HepG2 (cell line): Measurements from ENCODE around the gene TCF23. TPM values are rescaled to one million over a fixed set of nuclear protein-coding genes. Genes with fewer than 3 reads are reported as not detected.

ENCODE experiments used
- AFF4 ChIP-seq: sonication (generic); formaldehyde crosslinking; IDR thresholded peaks from 2 replicates; pipeline ENCODE4 v1.4.0; 2020; ENCODE audit warnings: missing genetic modification reagents
- KMT2A ChIP-seq: sonication (generic); formaldehyde crosslinking; IDR thresholded peaks from 2 replicates; pipeline ENCODE4 v1.4.0; 2020; ENCODE audit warnings: missing genetic modification reagents
- MAX ChIP-seq: IDR thresholded peaks from 2 replicates; pipeline ENCODE4 v1.6.1; 2012; ENCODE audit warnings: inconsistent platforms
- MTERF4 ChIP-seq: sonication (generic); formaldehyde crosslinking; IDR thresholded peaks from 2 replicates; pipeline ENCODE4 v1.8.0; 2023; ENCODE audit warnings: mild to moderate bottlenecking, missing genetic modification reagents
- PHF20 ChIP-seq: sonication (generic); formaldehyde crosslinking; IDR thresholded peaks from 2 replicates; pipeline ENCODE4 v1.5.0; 2020; ENCODE audit warnings: mild to moderate bottlenecking, missing genetic modification reagents
- REST ChIP-seq, 2 experiments: IDR thresholded peaks; 2 replicates each; pipeline ENCODE4 v1.6.1; 2011 to 2012; ENCODE audit warnings: low read length in 2 of 2, borderline replicate concordance in 1 of 2, low read depth in 1 of 2, mild to moderate bottlenecking in 1 of 2, moderate library complexity in 1 of 2
- ZBTB25 ChIP-seq: IDR thresholded peaks from 2 replicates; pipeline ENCODE4 v1.6.1; 2018; ENCODE audit warnings: missing genetic modification reagents
- ZBTB8A ChIP-seq: sonication (generic); formaldehyde crosslinking; IDR thresholded peaks from 2 replicates; pipeline ENCODE4 v1.4.0; 2020; ENCODE audit warnings: mild to moderate bottlenecking, low read depth, missing genetic modification reagents, borderline replicate concordance
- polyA plus RNA-seq, 8 experiments: library from polyadenylated mRNA; depleted of rRNA in 3 of 8; stranded (reverse) in 7 of 8; unstranded in 1 of 8; fragments of >200 nt; fragmentation: Illumina TruSeq in 4 of 8; extraction: Trizol in 4 of 8; gene quantifications; 2 replicates each; pipeline versions ENCODE4 v1.2.1 to v1.2.3, GENCODE V29; 2011 to 2016; ENCODE audit warnings: low read depth in 4 of 8, missing spikeins in 1 of 8, mixed read lengths in 1 of 8; ENCODE audit not compliant: insufficient read depth in 1 of 8
- total RNA-seq, 5 experiments: library from RNA; depleted of rRNA; stranded (reverse); fragments of >200 nt; fragmentation: Illumina TruSeq; extraction: Trizol; gene quantifications; 2 replicates each; pipeline ENCODE4 v1.2.3, GENCODE V29; 2016; ENCODE audit warnings: low read depth in 1 of 5
- TF ChIP-seq, protein P1 (sequence below): sonication (generic); formaldehyde crosslinking; IDR thresholded peaks from 2 replicates; pipeline ENCODE4 v1.5.0; 2020; ENCODE audit warnings: mild to moderate bottlenecking, missing genetic modification reagents, moderate library complexity
- TF ChIP-seq, protein P2 (sequence below): sonication (generic); formaldehyde crosslinking; IDR thresholded peaks from 2 replicates; pipeline ENCODE4 v1.4.0; 2020; ENCODE audit warnings: mild to moderate bottlenecking, missing genetic modification reagents
- TF ChIP-seq, protein P3 (sequence below): sonication (generic); formaldehyde crosslinking; IDR thresholded peaks from 2 replicates; pipeline ENCODE4 v1.5.0; 2020; ENCODE audit warnings: mild to moderate bottlenecking, missing genetic modification reagents

The TCF23 gene
- total and polyA plus RNA-seq, 2 of the 13 experiments (the other 11 are each of a cell fraction or from before 2014, with no cell fraction given), result 0.02 to 1.4 TPM

GRCh38 chr2:27171351-27171848 is 22.6 kb downstream of the TCF23 start (continued):
- TF ChIP-seq, protein P1, sequence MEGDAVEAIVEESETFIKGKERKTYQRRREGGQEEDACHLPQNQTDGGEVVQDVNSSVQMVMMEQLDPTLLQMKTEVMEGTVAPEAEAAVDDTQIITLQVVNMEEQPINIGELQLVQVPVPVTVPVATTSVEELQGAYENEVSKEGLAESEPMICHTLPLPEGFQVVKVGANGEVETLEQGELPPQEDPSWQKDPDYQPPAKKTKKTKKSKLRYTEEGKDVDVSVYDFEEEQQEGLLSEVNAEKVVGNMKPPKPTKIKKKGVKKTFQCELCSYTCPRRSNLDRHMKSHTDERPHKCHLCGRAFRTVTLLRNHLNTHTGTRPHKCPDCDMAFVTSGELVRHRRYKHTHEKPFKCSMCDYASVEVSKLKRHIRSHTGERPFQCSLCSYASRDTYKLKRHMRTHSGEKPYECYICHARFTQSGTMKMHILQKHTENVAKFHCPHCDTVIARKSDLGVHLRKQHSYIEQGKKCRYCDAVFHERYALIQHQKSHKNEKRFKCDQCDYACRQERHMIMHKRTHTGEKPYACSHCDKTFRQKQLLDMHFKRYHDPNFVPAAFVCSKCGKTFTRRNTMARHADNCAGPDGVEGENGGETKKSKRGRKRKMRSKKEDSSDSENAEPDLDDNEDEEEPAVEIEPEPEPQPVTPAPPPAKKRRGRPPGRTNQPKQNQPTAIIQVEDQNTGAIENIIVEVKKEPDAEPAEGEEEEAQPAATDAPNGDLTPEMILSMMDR (CRISPR knock-in tag), result 0 out of 2 replicates have a peak, but pooled peaks have one; percentile 4
- no peak for TF ChIP-seq REST (IDR thresholded peaks at IDR 0.05; ENCODE audit: borderline replicate concordance in 1 of 2, low read depth in 1 of 2, low read length in 2 of 2)
- no peak for TF ChIP-seq PHF20 (CRISPR knock-in tag)
- TF ChIP-seq, protein P2, sequence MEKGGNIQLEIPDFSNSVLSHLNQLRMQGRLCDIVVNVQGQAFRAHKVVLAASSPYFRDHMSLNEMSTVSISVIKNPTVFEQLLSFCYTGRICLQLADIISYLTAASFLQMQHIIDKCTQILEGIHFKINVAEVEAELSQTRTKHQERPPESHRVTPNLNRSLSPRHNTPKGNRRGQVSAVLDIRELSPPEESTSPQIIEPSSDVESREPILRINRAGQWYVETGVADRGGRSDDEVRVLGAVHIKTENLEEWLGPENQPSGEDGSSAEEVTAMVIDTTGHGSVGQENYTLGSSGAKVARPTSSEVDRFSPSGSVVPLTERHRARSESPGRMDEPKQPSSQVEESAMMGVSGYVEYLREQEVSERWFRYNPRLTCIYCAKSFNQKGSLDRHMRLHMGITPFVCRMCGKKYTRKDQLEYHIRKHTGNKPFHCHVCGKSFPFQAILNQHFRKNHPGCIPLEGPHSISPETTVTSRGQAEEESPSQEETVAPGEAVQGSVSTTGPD, result peak; percentile 65
- TF ChIP-seq AFF4, result 0 out of 2 replicates have a peak, but pooled peaks have one; percentile 49
- TF ChIP-seq, protein P3, sequence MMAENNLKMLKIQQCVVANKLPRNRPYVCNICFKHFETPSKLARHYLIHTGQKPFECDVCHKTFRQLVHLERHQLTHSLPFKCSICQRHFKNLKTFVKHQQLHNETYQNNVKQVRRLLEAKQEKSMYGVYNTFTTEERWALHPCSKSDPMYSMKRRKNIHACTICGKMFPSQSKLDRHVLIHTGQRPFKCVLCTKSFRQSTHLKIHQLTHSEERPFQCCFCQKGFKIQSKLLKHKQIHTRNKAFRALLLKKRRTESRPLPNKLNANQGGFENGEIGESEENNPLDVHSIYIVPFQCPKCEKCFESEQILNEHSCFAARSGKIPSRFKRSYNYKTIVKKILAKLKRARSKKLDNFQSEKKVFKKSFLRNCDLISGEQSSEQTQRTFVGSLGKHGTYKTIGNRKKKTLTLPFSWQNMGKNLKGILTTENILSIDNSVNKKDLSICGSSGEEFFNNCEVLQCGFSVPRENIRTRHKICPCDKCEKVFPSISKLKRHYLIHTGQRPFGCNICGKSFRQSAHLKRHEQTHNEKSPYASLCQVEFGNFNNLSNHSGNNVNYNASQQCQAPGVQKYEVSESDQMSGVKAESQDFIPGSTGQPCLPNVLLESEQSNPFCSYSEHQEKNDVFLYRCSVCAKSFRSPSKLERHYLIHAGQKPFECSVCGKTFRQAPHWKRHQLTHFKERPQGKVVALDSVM (CRISPR knock-in tag), result peak; percentile 95
- TF ChIP-seq ZBTB8A, result peak; percentile 95; the same call in 1 of the 2 replicates
- TF ChIP-seq KMT2A (CRISPR knock-in tag), result no peak
- peak; percentile 67; the same call in 1 of the 2 replicates for TF ChIP-seq MTERF4 (CRISPR knock-in tag)
- TF ChIP-seq MAX, result peak; percentile 78; the same call in 1 of the 2 replicates
- peak; percentile 80; the same call in 1 of the 2 replicates for TF ChIP-seq ZBTB25 (CRISPR knock-in tag)
